ENCODE results near the gene EIF2B5.
"Not testable (repeated sequence)": the region's sequence is repeated elsewhere in the genome, so short reads cannot be mapped to it uniquely, and the experiment has no call there.

EIF2B5 gene

DNA sequence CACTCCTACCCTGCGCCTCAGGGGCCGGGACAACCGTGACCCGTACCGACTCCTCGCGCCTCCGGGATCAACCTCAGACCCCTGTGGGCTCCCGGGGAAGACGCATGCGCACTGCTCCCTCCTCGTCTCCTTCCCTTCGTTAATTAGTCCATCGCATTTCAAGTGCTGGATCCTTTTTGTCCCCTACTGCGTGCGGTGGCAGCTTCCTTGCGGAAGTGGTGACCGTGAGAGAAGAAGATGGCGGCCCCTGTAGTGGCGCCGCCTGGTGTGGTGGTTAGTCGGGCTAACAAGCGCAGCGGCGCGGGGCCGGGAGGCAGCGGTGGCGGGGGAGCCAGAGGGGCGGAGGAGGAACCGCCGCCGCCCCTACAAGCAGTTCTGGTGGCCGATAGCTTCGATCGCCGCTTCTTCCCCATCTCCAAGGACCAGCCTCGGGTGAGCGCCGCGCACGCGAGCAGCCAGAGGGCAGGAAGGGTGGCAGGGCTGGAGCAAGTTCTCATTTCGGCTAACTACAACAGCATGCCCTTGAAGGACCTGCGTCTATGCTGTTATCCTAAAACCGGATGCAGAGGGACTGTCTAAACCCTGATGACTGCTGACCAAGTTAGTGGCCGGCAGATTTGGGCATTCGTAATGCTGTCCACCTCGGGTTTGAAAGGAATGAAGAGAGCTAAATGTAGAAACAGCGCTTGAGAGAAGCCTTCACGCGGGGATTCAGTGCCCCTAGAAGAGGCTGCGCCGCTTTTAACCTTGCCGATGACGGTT, at the start of gene EIF2B5:
Gene EIF2B5, plus strand, starts transcription at position 210 of the 762 bp plus-strand sequence. Its CDS starts 28 bp downstream, at position 238.
- DNase-seq: peak; percentile 83

DNA sequence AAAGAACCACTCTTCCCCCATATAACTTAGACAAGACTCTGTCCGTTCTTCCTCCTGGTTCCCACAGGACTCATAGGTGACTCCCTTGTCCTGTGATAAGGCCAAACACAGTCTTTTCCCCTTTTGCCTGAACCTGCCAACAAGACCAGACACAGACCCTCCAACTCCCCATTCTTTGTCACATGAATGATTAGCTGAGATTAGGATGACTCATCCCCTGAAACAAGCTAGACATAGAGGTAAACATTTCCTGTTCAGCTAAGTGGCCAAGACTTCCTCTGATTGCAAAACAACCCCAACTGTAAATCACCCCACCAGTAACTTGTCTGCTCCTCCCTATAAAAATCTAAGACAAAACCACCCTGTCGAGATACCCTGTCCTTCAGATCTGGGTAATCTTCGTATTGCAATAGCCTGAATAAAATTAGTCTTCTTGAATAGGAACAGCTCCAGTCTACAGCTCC, 49.7 kb upstream of the EIF2B5 start:
- no peak for DNase-seq

DNA sequence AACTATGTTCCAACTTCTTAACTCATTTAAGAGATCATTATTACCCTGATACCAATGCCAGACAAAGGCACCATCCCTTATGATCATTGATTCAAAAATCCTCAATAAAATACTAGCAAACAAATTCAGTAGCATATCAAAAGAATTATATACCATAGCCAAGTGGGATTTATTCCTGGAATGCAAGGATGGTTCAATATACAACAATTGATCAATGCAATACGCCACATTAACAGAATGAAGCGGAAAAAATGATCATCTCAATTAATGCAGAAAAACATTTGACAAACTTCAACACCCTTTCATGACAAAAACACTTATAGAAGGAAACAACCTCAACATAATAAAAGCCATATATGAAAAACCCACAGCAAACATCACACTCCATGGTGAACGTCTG, 43.0 kb upstream of the EIF2B5 start:
- no peak for DNase-seq

DNA sequence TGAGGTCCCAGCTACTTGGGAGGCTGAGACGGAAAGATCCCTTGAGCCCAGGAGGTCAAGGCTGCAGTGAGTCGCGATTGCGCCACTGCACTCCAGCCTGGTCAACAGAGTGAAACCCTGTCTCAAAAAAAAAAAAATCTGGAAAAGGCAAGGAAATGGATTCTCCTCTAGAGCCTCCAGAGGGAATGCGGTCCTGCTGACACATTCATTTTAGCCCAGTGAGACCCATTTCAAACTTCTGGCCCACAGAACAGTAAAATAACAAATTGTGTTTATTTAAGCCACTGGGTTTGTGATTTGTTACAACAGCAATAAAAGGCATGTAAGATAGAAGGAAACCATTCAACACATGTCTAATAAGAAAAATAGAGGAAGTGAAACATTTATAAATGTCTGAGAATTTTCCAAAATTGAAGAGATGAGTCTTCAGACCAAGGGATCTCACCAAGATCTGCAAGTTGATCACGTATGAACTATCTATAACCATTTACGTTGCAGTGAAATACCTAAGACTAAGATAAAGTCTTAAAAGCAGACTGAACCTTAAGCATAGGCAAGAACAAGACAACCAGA, 38.3 kb upstream of the EIF2B5 start, which contains the start of gene HTR3E:
Gene HTR3E, plus strand, starts transcription at position 254 of the 573 bp plus-strand sequence. CDS start 466 bp downstream, outside the sequence.
- no peak for DNase-seq

DNA sequence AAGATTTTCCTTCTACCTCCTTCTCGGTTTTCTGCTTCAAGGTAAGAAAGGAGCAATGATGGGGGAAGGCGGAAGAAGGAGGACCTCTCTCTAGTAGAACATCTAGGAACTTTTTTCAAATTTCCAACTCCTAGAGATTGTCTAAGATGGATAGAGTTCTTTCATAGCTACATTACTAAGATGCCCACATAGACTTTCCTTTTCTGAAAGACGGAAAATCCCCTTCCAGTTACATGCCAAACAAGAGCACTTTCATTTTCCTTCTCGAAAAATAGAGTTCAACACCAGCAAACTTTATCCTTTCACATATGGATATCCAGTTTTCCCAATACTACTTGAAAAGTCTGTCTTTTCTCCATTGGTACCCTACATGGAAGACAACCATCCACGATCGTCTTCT, 37.6 kb upstream of the EIF2B5 start:
- no peak for DNase-seq

DNA sequence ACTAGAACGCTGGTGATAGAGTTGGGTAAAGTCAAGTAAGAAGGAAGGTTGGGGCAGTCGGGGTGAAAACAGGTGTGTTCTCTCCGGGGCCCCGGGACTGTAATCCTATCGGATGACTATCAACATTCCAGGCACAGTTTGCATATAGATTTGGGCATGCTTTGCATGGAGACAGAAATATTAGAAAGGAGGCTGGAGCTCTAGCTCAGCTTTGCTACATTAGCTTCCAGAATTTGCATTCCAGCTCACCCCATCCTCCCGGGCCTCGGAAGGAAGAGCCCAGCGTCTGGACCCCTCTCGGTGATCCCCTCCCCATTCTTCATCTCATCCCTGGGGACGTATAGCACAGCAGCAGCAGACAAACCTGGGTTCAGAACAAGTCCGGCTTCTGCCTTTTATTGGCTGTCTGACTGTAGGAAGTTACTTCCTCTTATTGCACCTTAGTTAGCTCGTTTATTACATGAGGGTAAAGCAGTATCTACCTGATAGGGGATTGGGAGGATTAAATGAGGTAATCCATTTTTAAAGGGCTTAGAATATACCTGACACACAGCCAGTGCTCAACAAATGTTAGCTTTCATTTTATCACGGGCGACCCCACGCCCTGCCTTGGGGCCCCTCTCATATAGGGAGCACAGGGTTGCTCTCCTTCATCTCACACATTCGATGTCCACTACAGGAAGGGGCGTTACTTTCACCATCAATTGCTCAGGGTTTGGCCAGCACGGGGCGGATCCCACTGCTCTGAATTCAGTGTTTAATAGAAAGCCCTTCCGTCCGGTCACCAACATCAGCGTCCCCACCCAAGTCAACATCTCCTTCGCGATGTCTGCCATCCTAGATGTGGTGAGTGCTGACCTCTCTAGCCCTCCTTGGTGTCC, 35.1 kb upstream of the EIF2B5 start:
- peak; percentile 98 for DNase-seq

DNA sequence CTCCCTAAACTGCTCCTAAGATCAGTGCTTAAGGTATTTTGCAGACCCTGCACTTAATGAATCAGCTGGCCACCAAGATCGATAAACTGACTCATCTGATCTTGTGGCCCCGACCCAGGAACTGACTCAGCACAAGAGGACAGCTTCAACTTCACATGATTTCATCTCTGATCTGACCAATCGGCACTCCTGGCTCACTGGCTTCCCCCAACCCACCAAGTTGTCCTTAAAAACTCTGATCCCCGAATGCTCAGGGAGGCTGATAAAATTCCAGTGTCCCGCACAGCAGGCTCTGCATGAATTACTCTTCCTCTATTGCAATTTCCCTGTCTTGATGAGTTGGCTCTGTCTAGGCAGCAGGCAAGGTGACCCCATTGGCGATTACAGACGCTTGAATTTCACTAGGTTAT, 24.8 kb upstream of the EIF2B5 start:
- no peak for DNase-seq

DNA sequence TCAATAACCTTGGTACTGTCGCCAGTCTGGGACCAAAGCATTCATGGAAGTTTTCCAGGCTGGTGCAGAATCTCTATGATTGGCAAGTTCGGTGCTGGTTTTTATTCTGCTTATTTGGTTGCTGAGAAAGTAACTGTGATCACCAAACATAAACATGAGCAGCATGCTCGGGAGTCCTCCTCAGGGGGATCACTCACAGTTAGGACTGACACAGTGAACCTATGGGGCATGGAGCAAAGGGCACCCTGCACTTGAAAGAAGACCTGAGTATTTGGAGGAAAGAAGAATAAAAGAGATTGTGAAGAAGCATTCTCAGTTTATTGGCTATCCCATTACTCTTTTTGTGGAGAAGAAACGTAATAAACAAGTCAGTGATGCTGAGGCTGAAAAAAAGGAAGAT, 19.1 kb upstream of the EIF2B5 start:
- no peak for DNase-seq

DNA sequence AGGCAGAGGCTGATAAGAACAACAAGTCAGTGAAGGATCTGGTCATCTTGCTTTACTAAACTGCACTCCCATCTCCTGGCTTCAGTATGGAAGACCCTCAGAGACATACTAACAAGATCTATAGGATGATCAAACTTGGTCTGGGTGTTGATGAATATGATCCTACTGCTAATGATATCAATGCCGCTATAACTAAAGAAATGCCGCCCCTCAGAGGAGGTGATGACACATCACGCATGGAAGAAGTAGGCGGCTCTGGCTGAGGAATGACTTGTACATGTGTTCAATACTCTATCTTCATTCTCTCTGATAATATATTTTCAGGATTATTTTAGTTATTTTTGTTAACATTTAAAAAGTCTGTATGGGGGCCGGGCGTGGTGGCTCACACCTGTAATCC, 17.5 kb upstream of the EIF2B5 start:
- peak; percentile 18 for DNase-seq

DNA sequence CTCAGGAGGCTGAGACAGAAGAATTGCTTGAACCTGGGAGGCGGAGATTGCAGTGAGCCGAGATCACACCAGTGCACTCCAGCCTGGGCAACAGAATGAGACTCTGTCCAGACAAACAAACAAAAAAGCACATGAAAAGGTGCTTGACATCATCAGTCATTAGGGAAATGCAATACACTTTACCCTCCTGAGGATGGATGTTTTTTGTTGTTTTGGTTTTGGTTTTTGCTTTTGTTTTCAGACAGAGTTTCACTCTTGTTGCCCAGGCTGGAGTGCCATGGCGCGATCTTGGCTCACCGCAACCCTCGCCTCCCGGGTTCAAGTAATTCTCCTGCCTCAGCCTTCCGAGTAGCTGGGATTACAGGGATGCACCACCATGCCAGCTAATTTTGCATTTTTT, 14.1 kb upstream of the EIF2B5 start:
- DNase-seq: not testable (repeated sequence)

DNA sequence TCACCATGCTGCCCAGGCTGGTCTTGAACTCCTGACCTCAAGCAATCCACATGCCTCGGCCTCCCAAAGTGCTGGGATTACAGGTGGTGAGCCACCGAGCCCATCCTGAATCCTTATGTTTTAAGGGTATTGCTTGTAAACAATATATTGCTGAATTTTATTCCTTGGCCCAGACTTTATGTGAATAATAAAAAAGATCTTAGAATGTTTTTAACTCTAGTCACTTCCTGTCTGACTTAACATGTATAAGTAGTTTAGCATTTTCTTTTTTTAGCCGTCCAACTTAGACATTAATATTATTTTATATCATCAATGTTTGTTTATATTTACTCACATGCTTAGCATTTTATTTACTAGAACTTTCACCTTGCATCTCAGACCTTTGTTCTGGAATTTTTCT, 9.2 kb upstream of the EIF2B5 start:
- no peak for DNase-seq

DNA sequence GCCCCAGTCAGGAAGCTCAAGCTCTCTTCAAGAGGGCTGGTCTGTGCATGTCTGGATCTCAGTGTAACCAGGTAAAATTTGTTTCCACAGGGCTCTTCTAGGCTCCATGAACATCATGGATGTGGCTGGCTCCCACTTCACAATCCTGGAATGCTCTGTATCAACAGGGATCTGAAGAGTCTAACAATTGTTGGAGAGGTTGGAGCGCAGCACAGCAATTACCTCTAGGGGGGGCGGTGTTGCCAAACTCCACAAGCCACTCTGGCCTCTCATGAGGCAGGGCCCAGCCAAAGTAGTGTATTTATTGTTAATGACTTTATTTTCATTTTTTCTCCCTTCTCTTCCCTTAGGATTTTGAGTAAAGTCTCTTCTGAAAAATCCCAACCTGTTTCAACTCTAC, 6.1 kb upstream of the EIF2B5 start:
- no peak for DNase-seq

DNA sequence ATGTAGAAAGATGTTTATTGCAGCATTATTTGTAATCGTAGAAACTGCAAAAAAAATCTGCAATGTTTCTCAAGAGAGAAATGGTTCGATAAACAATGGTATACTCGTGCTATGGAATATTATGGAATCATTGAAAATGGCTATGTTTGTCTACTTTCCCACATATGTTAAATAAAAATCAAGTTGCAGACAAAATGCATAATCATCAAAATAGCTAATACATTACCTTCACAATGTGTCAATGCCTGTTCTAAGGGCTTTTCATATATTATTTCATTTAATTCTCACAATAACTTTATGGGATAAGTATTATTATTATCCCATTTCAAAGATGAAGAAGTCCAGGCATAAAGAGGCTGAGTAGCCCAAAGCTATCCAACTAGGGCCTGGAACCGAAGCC, 2.2 kb upstream of the EIF2B5 start:
- DNase-seq: no peak

DNA sequence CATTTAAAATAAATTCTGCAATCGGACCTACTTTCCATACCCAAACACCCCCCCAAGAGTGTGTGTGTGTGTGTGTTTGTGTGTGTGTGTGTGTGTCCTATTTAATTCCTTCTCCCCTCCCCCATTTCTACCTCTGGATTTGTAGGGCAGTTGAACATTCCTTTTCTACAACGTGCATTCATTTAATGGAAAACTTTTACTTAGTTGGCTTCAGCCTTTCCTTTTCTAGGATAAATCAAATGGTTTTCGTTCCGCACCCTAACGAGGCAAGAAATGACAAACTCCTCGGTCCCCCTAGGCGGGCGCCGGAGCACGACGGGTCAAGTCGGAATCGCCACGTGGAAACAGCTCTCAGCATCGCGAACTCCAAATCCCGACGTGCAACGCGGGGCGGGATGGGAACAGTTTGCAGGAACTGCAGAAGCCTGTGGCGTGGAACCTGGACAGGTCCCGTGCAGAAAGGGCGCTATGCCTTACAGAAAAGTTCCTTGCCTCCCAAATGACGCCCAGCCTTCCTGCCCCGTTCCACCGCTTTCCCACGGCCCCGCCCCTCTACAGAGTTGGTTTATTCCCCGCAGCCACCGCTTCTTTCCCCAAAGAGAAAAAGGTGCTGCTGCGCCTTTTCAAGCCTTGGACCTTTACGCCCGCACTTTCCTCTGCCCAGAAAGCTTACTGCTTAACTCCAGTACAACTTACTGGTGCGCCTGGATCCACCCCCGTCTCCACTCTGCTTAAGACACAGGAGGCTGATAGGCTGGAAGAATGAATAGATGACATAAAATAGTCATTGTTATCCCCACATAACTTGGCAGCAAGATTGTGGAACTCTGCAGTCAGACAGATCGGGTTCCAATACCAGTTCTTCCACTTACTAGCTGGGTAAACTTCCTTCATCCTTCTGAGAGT, 1.1 kb upstream of the EIF2B5 start:
- peak; percentile 78 for DNase-seq

DNA sequence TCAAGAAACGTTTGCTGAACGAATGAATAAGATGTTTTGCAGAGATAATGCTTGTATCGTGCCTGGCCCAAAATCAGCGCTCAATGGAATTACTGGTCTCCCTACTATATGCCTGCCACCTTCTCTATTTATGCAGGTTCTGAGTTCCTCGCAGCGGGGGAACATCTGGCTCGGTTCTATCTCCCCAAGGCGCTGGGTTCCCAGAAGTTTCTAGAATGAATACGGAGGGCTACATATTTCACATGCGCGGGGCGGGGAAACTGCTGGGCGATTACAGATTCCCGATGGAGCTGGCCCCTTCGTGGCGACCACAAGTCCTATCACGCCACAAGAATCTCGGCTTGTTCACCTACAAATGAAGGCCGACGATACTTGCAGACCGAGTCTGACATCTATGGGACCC, 411 bp upstream of the EIF2B5 start:
- DNase-seq: no peak

DNA sequence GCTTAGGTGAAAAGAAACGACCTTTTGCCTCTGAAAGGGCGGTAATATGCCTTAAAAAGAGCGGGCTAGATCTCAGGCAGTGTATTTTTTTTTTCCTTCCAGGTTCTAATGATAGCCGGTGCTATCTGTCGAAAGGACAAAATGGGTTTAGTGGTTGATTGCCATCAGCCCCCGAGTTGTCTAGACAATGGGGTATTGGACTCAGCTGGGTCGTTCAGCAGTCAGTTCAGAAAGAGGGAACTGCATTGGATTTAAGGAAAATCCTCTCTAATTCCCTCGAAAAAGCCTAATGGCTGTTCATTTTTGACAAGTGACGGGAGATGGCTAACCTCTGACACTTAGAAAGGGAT, 728 bp downstream of the EIF2B5 start:
- no peak for DNase-seq

DNA sequence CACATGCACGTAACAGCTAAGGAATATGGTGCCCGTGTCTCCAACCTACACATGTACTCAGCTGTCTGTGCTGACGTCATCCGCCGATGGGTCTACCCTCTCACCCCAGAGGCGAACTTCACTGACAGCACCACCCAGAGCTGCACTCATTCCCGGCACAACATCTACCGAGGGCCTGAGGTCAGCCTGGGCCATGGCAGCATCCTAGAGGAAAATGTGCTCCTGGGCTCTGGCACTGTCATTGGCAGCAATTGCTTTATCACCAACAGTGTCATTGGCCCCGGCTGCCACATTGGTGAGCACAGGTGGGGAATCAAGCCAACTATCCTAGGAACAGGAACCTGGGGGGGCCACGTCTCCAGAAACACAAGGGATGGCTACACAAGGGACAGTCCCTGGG, 5.3 kb downstream of the EIF2B5 start:
- DNase-seq: no peak

DNA sequence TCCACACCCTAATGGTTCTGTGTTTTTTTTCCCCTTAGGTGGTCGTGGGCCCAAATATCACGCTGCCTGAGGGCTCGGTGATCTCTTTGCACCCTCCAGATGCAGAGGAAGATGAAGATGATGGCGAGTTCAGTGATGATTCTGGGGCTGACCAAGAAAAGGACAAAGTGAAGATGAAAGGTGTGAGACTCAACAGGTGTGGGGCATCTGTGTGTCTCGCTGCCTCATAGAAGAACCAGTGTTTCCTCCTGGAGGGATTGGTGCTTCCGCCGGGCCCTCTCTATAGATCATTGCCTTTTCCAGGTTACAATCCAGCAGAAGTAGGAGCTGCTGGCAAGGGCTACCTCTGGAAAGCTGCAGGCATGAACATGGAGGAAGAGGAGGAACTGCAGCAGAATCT, 7.0 kb downstream of the EIF2B5 start:
- no peak for DNase-seq

DNA sequence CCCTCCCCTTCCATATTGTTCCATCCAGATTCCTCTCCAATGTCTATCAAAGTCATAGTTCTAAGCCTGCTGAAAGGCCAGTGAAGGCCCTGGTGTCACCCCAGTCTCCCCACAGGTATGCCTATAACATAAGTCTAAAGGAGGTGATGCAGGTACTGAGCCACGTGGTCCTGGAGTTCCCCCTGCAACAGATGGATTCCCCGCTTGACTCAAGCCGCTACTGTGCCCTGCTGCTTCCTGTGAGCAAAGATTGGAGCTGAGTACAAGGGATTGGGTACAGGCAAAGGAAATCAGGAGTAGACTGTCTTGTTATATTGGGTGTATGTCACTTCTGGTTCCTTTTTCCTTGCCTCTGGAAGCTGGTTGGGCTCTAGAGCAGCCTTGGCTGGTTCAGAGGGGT, 8.2 kb downstream of the EIF2B5 start:
- DNase-seq: no peak

DNA sequence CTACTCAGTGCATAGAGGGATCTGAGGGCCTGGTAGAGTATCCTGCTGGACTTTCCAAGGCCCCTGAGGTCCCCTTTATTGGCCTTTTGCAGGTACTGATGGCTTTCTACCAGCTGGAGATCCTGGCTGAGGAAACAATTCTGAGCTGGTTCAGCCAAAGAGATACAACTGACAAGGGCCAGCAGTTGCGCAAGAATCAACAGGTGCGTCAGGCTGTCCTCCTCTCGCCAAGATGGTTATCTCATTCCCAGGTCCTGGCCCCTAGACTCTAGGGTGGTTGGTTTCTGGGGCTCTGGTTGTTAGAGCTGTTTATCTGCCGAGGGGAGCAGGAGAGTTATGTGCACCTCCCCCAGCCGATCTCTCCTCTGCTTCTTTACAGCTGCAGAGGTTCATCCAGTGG, 9.3 kb downstream of the EIF2B5 start:
- DNase-seq: no peak

DNA sequence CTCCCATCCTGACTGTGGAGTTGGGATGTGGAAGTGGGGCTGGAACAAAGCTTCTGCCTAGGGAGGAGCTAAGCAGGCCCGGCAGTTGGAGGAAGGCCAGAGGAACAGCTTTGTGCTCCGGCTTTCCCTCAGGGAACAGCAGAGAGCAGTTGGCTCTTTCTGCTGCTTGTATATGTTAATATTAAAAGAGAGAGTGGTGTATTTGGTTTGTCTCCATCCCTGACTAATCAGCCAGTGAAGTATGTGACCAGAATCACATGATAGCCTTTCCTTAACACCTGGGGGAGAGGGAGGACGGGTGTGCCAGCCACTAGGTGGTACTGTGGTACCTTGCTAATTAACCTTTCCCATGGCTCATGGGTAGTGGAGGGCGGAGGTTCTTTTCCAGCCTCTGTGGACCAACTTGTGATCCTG, 10.0 kb downstream of the EIF2B5 start:
- peak; percentile 58 for DNase-seq

DNA sequence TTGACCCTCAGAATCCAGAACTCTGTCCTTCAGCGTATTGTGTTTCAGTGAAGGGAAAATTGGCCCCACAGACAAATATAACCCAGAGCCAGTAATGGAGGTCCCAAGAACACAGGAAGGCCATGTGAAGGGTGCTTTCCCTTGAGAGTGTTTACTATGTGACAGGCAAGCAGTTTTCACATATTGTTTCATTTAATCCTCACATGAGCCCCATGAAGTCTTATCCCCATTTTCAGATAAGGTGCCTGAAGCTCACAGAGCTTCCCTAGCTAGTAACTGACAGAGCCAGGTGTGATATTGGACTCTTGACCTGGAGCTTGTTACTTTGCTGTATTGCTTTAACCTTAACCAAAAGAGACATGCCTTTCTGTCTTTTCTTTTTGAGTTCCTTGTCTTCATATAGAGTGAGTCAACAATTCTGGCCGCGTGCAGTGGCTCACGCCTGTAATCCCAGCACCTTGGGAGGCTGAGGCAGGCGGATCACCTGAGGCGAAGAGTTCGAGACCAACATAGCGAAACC, 10.7 kb downstream of the EIF2B5 start:
- no peak for DNase-seq

Data from NCI-H526 treated with DMSO at 0.1 percent for 48 hours (cell line).